ENCODE measurements around the gene TTC36. TPM values are rescaled to one million over a fixed set of nuclear protein-coding genes. Genes with fewer than 3 reads are reported as not detected.

Gene TTC36
- total and polyA plus RNA-seq, 2 of the 4 experiments (the other 2 are of a cell fraction), result not detected

Other genes starting within 250 kb of the TTC36 start
- not detected in 2 replicates for gene CD3E, start 222.7 kb upstream of the TTC36 start, total RNA-seq (2012; rRNA removed)
- gene CD3E, start 222.7 kb upstream of the TTC36 start, polyA plus RNA-seq (2012; rRNA removed), result not detected in 2 replicates
- not detected in 2 replicates for gene CD3D, start 184.8 kb upstream of the TTC36 start, total RNA-seq (2012; rRNA removed)
- not detected in 2 replicates for gene CD3D, start 184.8 kb upstream of the TTC36 start, polyA plus RNA-seq (2012; rRNA removed)
- not detected in 2 replicates for gene CD3G, start 183.1 kb upstream of the TTC36 start, total RNA-seq (2012; rRNA removed)
- not detected in 2 replicates for gene CD3G, start 183.1 kb upstream of the TTC36 start, polyA plus RNA-seq (2012; rRNA removed)
- 69.7 and 71.1 TPM in 2 replicates for gene UBE4A, start 167.9 kb upstream of the TTC36 start, total RNA-seq (2012; rRNA removed)
- 11.4 and 15.2 TPM in 2 replicates for gene UBE4A, start 167.9 kb upstream of the TTC36 start, polyA plus RNA-seq (2012; rRNA removed)
- 71.1 and 219 TPM in 2 replicates for gene ATP5MG, start 125.9 kb upstream of the TTC36 start, total RNA-seq (2012; rRNA removed)
- gene ATP5MG, start 125.9 kb upstream of the TTC36 start, polyA plus RNA-seq (2012; rRNA removed), result 144 and 149 TPM in 2 replicates
- 19.7 and 21.1 TPM in 2 replicates for gene KMT2A, start 91.0 kb upstream of the TTC36 start, total RNA-seq (2012; rRNA removed)
- gene KMT2A, start 91.0 kb upstream of the TTC36 start, polyA plus RNA-seq (2012; rRNA removed), result 15.0 and 18.2 TPM in 2 replicates
- 14.0 and 14.2 TPM in 2 replicates for gene TMEM25, start 3.7 kb downstream of the TTC36 start, total RNA-seq (2012; rRNA removed)
- gene TMEM25, start 3.7 kb downstream of the TTC36 start, polyA plus RNA-seq (2012; rRNA removed), result 37.1 and 41.7 TPM in 2 replicates
- gene IFT46, start 38.5 kb downstream of the TTC36 start, total RNA-seq (2012; rRNA removed), result 45.5 and 46.2 TPM in 2 replicates
- gene IFT46, start 38.5 kb downstream of the TTC36 start, polyA plus RNA-seq (2012; rRNA removed), result 27.7 and 30.1 TPM in 2 replicates
- gene ARCN1, start 44.9 kb downstream of the TTC36 start, total RNA-seq (2012; rRNA removed), result 148 and 176 TPM in 2 replicates
- gene ARCN1, start 44.9 kb downstream of the TTC36 start, polyA plus RNA-seq (2012; rRNA removed), result 212 and 215 TPM in 2 replicates
- gene PHLDB1, start 80.1 kb downstream of the TTC36 start, total RNA-seq (2012; rRNA removed), result 40.0 and 41.7 TPM in 2 replicates
- 90.4 and 96.4 TPM in 2 replicates for gene PHLDB1, start 80.1 kb downstream of the TTC36 start, polyA plus RNA-seq (2012; rRNA removed)
- gene TREH, start 152.2 kb downstream of the TTC36 start, total RNA-seq (2012; rRNA removed), result not detected in 2 replicates
- not detected in 2 replicates for gene TREH, start 152.2 kb downstream of the TTC36 start, polyA plus RNA-seq (2012; rRNA removed)

Data from IMR-90 (cell line).